Endothelial cell of umbilical vein (primary cell): ENCODE data around the gene DNAH3. TPM values are rescaled to one million over a fixed set of nuclear protein-coding genes. Genes with fewer than 3 reads are reported as not detected.

Source experiments
- BruUV-seq: library from RNA; stranded (reverse); fragments of 400-500 nt; replicated peaks from 2 replicates; lab custom pipeline; 2021; lab: Mats Ljungman, UMichigan
- CTCF ChIA-PET: fragments of 300-600, 350-600 bp; sonication (Branson Sonifier 250); formaldehyde crosslinking; loops from one replicate; lab custom pipeline; 2021; ENCODE audit warnings: antibody characterized with exemption, inconsistent platforms; lab: Charles Lee
- POLR2A ChIA-PET: fragments of 300-600, 350-600 bp; sonication (Branson Sonifier 250); formaldehyde crosslinking; loops from one replicate; lab custom pipeline; 2021; ENCODE audit warnings: antibody characterized with exemption, inconsistent platforms; lab: Charles Lee
- DNase-seq: peaks from one replicate; pipeline ENCODE4 v3.0.0-alpha.2; 2011; ENCODE audit warnings: low read depth, low spot score
- FAIRE-seq: peaks from 2 replicates; lab custom pipeline; 2011; peaks lifted over from hg19 to GRCh38; lab: Jason Lieb, UNC
- H2AFZ ChIP-seq: 2 replicates; pipeline ENCODE4 v1.6.0; 2012; ENCODE audit warnings: low read depth, low read length, control low read depth, inconsistent platforms
- H3K27ac ChIP-seq: 2 replicates; pipeline ENCODE4 v1.5.1; 2011; ENCODE audit warnings: low read depth, mild to moderate bottlenecking, control low read depth, low read length, moderate library complexity; ENCODE audit not compliant: insufficient read depth
- H3K27me3 ChIP-seq, 2 experiments: 2 replicates each; pipeline versions ENCODE4 v1.6.0 to v1.6.1; 2011; ENCODE audit warnings: low read length in 2 of 2, mixed read lengths in 1 of 2; ENCODE audit not compliant: control insufficient read depth in 2 of 2, insufficient read depth in 2 of 2
- H3K36me3 ChIP-seq, 2 experiments: 2 replicates in 1 of 2; 3 replicates in 1 of 2; pipeline ENCODE4 v1.5.1; 2011; ENCODE audit warnings: low read length in 2 of 2, mild to moderate bottlenecking in 1 of 2, moderate library complexity in 1 of 2; ENCODE audit not compliant: control insufficient read depth in 2 of 2, insufficient read depth in 2 of 2; ENCODE audit errors: extremely low read depth in 1 of 2
- H3K4me1 ChIP-seq: 3 replicates; pipeline ENCODE4 v1.5.1; 2011; ENCODE audit warnings: mild to moderate bottlenecking, low read length; ENCODE audit not compliant: control insufficient read depth, insufficient read depth; ENCODE audit errors: extremely low read depth
- H3K4me2 ChIP-seq: 2 replicates; pipeline ENCODE4 v1.6.1; 2011; ENCODE audit warnings: low read length, control low read depth, mixed read lengths; ENCODE audit not compliant: insufficient read depth
- H3K4me3 ChIP-seq, 3 experiments: fragments of 200-600 bp in 1 of 3; sonication (generic), shearing (Covaris generic) in 1 of 3; replicated peaks in 1 of 3; 2 replicates each; pipeline ENCODE4 v1.5.1; 2011 to 2016; ENCODE audit warnings: control low read depth in 3 of 3, low read length in 3 of 3, mild to moderate bottlenecking in 2 of 3, inconsistent platforms in 1 of 3, low read depth in 1 of 3, moderate library complexity in 1 of 3; ENCODE audit not compliant: insufficient read depth in 1 of 3
- H3K79me2 ChIP-seq: 2 replicates; pipeline ENCODE4 v1.6.0; 2012; ENCODE audit warnings: low read length, inconsistent platforms; ENCODE audit not compliant: control insufficient read depth, insufficient read depth
- H3K9ac ChIP-seq: replicated peaks from 2 replicates; pipeline ENCODE3; 2011; ENCODE audit warnings: low read length, control low read depth; ENCODE audit not compliant: insufficient read depth; ENCODE audit errors: extremely low read depth
- H3K9me1 ChIP-seq: replicated peaks from 3 replicates; pipeline ENCODE4 v1.6.0; 2011; ENCODE audit warnings: mild to moderate bottlenecking, low read length; ENCODE audit not compliant: control insufficient read depth, insufficient read depth; ENCODE audit errors: extremely low read depth
- H3K9me3 ChIP-seq: replicated peaks from 2 replicates; pipeline ENCODE4 v1.5.1; 2012; ENCODE audit warnings: low read length, inconsistent platforms; ENCODE audit not compliant: control insufficient read depth, insufficient read depth
- H4K20me1 ChIP-seq: replicated peaks from 2 replicates; pipeline ENCODE3; 2011; ENCODE audit warnings: mild to moderate bottlenecking, low read length; ENCODE audit not compliant: control insufficient read depth, insufficient read depth; ENCODE audit errors: extremely low read depth
- CTCF ChIP-seq, 2 donors: IDR thresholded peaks; 1 replicate in 1 of 2; 2 replicates in 1 of 2; pipeline ENCODE4 v1.5.1; 2011; ENCODE audit warnings: low read length in 2 of 2, mild to moderate bottlenecking in 2 of 2, moderate library complexity in 2 of 2, control low read depth in 1 of 2, inconsistent platforms in 1 of 2, low read depth in 1 of 2; ENCODE audit not compliant: insufficient read depth in 1 of 2; ENCODE audit errors: extremely low read depth in 1 of 2
- EZH2 ChIP-seq: IDR thresholded peaks from 2 replicates; pipeline ENCODE4 v1.6.1; 2012; ENCODE audit warnings: borderline replicate concordance, low read depth, mild to moderate bottlenecking, moderate library complexity, low read length, inconsistent platforms; ENCODE audit not compliant: severe bottlenecking
- FOS ChIP-seq: IDR thresholded peaks from 2 replicates; pipeline ENCODE4 v1.6.1; 2011; ENCODE audit warnings: mild to moderate bottlenecking, low read length, moderate library complexity, borderline replicate concordance; ENCODE audit not compliant: insufficient read depth
- GATA2 ChIP-seq: IDR thresholded peaks from 2 replicates; pipeline ENCODE4 v1.7.0; 2011; ENCODE audit warnings: low read depth, mild to moderate bottlenecking, moderate library complexity, mixed read lengths, low read length; ENCODE audit not compliant: insufficient read length, insufficient read depth
- JUN ChIP-seq: IDR thresholded peaks from 2 replicates; pipeline ENCODE4 v1.6.1; 2011; ENCODE audit warnings: borderline replicate concordance, low read depth; ENCODE audit not compliant: insufficient read length, insufficient read depth
- MAX ChIP-seq: IDR thresholded peaks from 2 replicates; pipeline ENCODE4 v1.6.1; 2011; ENCODE audit not compliant: insufficient read depth, insufficient read length
- MYC ChIP-seq: IDR thresholded peaks from one replicate; pipeline ENCODE4 v1.6.1; 2011; ENCODE audit warnings: mild to moderate bottlenecking, low read depth, low read length
- POLR2A ChIP-seq: IDR thresholded peaks from 2 replicates; pipeline ENCODE4 v1.6.1; 2012; ENCODE audit warnings: low read depth, mild to moderate bottlenecking, control low read depth, low read length
- POLR2AphosphoS5 ChIP-seq: IDR thresholded peaks from 2 replicates; pipeline ENCODE4 v1.6.1; 2012; ENCODE audit warnings: low read depth, mild to moderate bottlenecking, control low read depth, low read length, moderate library complexity; ENCODE audit not compliant: insufficient read depth
- dilution Hi-C: fragments of 300-500 bp; cut with MboI; formaldehyde crosslinking; loops from one replicate; pipeline ENCODE4 v1.15.0; 2019; ENCODE audit warnings: low sequenced_read_pairs; ENCODE audit not compliant: extremely low pct_ligation_motif_present
- intact Hi-C: fragments of 100-400 bp; cut with micrococcal nuclease; formaldehyde crosslinking; loops from one replicate; pipeline ENCODE4 v1.10.0; 2022
- polyA plus RNA-seq, 4 experiments: library from polyadenylated mRNA; depleted of rRNA in 3 of 4; stranded (reverse) in 3 of 4; unstranded in 1 of 4; fragments of >200 nt; gene quantifications; 2 replicates each; pipeline versions ENCODE4 v1.2.1 to v1.2.3, GENCODE V29; 2011 to 2012; ENCODE audit warnings: missing spikeins in 1 of 4
- total RNA-seq: library from RNA; stranded (reverse); gene quantifications from 2 replicates; pipeline ENCODE4 v1.2.3, GENCODE V29; 2021

DNAH3 gene
- total and polyA plus RNA-seq, 2 donors (not counting 3 experiments of a cell fraction or from before 2014, with no cell fraction given) = not detected

GRCh38 chr16:21060027-21060510, 90.6 kb downstream of the DNAH3 start:
- Histone ChIP-seq H4K20me1 (no peaks in the 10 kb centered on the region), H2AFZ (no peak overlapping the region), H3K9ac (no peak overlapping the region), H3K27ac (no peak overlapping the region), H3K36me3 (no peaks in the 10 kb centered on the region), H3K4me1 (no peaks in the 10 kb centered on the region), H3K27me3 (peaks cover 0 to 2% of the 10 kb centered on the region in 2 experiments), H3K4me2 (no peak overlapping the region), H3K4me3 (no peak overlapping the region), H3K9me1 (no peaks in the 10 kb centered on the region), H3K9me3 (no peaks in the 10 kb centered on the region), H3K79me2 (no peaks in the 10 kb centered on the region)
- FAIRE-seq (no peak), DNase-seq (no peak)
- ChIA-PET POLR2A (no interaction called here), CTCF (no interaction called here)
- no TSS peak for BruUV-seq
- intact Hi-C loops = no loop called here
- no peak for TF ChIP-seq POLR2A
- no peak for TF ChIP-seq MAX
- no peak for TF ChIP-seq GATA2
- TF ChIP-seq JUN = no peak
- no peak for TF ChIP-seq EZH2
- no peak for TF ChIP-seq POLR2AphosphoS5
- no peak for TF ChIP-seq MYC
- no peak for TF ChIP-seq FOS
- TF ChIP-seq CTCF (IDR thresholded peaks at IDR 0.05; ENCODE audit: extremely low read depth in 1 of 2, insufficient read depth in 1 of 2, low read depth in 1 of 2, low read length in 2 of 2) = no peak
- dilution Hi-C loops = no loop called here
